ENCODE measurements around the gene CDC25B.

The CDC25B gene

DNA sequence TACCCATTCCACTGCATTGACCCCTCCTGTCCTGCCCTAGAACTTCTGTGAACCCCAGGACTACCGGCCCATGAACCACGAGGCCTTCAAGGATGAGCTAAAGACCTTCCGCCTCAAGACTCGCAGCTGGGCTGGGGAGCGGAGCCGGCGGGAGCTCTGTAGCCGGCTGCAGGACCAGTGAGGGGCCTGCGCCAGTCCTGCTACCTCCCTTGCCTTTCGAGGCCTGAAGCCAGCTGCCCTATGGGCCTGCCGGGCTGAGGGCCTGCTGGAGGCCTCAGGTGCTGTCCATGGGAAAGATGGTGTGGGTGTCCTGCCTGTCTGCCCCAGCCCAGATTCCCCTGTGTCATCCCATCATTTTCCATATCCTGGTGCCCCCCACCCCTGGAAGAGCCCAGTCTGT lies 8.7 kb downstream of the CDC25B start:
- Histone ChIP-seq H3K36me3 (ENCODE audit: low read depth) (peaks cover 67% of the 10 kb centered on the region), H3K4me1 (ENCODE audit: insufficient read depth, poor library complexity, severe bottlenecking) (peaks cover 40% of the 10 kb centered on the region), H3K9me3 (ENCODE audit: severe bottlenecking) (no peaks in the 10 kb centered on the region), H3K27ac (ENCODE audit: poor library complexity, severe bottlenecking) (peak overlapping the region; percentile 99), H3K27me3 (ENCODE audit: insufficient read depth, poor library complexity, severe bottlenecking) (no peaks in the 10 kb centered on the region), H3K4me3 (ENCODE audit: severe bottlenecking) (no peak overlapping the region)
- TF ChIP-seq, protein P1, sequence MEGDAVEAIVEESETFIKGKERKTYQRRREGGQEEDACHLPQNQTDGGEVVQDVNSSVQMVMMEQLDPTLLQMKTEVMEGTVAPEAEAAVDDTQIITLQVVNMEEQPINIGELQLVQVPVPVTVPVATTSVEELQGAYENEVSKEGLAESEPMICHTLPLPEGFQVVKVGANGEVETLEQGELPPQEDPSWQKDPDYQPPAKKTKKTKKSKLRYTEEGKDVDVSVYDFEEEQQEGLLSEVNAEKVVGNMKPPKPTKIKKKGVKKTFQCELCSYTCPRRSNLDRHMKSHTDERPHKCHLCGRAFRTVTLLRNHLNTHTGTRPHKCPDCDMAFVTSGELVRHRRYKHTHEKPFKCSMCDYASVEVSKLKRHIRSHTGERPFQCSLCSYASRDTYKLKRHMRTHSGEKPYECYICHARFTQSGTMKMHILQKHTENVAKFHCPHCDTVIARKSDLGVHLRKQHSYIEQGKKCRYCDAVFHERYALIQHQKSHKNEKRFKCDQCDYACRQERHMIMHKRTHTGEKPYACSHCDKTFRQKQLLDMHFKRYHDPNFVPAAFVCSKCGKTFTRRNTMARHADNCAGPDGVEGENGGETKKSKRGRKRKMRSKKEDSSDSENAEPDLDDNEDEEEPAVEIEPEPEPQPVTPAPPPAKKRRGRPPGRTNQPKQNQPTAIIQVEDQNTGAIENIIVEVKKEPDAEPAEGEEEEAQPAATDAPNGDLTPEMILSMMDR (IDR thresholded peaks at IDR 0.05; ENCODE audit: poor library complexity, severe bottlenecking) = no peak
- DNase-seq (ENCODE audit: low spot score) (no peak), ATAC-seq (ENCODE audit: low read depth) (no peak)

DNA sequence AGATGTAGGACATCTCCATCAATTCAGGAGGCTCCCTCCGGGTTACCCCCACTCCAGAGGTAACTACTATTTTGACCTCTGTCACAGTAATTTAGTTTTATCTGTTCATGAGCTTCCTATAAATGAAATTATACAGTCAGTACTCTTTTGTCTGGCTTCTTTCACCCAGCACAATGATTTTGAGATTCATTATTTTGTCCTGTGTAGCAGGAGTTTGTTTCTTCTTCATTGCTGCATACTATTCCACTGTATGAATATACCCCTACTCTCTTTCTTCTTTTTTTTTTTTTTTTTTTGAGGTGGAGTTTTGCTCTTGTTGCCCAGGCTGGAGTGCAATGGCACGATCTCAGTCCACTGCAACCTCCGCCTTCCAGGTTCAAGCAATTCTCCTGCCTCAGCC lies 12.4 kb downstream of the CDC25B start:
- Histone ChIP-seq H3K4me3 (ENCODE audit: severe bottlenecking) (no peak overlapping the region), H3K4me1 (ENCODE audit: insufficient read depth, poor library complexity, severe bottlenecking) (peaks cover 58% of the 10 kb centered on the region), H3K27me3 (ENCODE audit: insufficient read depth, poor library complexity, severe bottlenecking) (no peaks in the 10 kb centered on the region), H3K9me3 (ENCODE audit: severe bottlenecking) (no peaks in the 10 kb centered on the region), H3K27ac (ENCODE audit: poor library complexity, severe bottlenecking) (peak overlapping the region; percentile 99), H3K36me3 (ENCODE audit: low read depth) (peaks cover 29% of the 10 kb centered on the region)
- ATAC-seq (ENCODE audit: low read depth) (no peak), DNase-seq (ENCODE audit: low spot score) (no peak)
- TF ChIP-seq, protein P1 (IDR thresholded peaks at IDR 0.05; ENCODE audit: poor library complexity, severe bottlenecking) = no peak

DNA sequence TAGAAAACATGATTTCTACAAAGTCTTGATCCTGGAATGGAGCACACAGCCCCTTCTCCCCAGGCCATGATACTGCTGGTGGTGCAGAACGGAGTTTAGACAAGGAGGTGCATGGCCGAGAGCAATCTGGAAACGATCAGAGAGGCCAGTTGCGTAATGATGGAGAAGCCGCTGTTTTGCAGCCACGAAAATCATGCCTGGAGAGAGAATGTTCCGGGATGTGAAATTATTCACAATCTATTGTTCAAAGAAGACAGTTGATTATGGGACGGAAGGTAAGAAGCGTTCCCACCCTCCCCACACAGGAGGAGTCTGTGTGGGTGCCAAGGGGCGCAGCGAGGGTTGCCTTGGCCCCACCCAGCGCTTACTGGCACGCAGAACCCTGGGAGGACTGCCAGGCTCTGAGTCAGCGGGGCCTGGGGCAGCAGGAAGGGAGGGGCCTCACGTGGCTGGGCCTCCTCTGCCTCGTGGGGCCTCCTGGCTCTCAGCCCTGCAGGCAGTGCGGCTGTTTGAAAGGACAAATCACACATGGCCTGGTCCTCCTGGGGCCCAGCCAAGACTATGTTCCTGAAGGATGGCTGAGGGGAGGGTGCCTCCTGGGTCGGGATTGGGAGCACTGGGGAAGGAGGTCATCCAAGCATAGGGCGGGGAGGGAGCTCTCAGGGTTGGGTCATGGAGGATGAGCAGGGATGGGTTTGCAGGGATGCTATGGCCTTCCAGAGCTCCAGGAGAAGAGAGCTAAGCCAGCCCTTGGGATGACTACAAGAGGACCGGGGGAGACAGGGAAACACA lies 15.6 kb downstream of the CDC25B start:
- TF ChIP-seq, protein P1 (IDR thresholded peaks at IDR 0.05; ENCODE audit: poor library complexity, severe bottlenecking) = no peak
- ATAC-seq (ENCODE audit: low read depth) = peak; percentile 62
- Histone ChIP-seq H3K36me3 (ENCODE audit: low read depth) (no peaks in the 10 kb centered on the region), H3K4me3 (ENCODE audit: severe bottlenecking) (peak overlapping the region; percentile 20), H3K4me1 (ENCODE audit: insufficient read depth, poor library complexity, severe bottlenecking) (peaks cover 37% of the 10 kb centered on the region), H3K27ac (ENCODE audit: poor library complexity, severe bottlenecking) (peak overlapping the region; percentile 97), H3K27me3 (ENCODE audit: insufficient read depth, poor library complexity, severe bottlenecking) (no peaks in the 10 kb centered on the region), H3K9me3 (ENCODE audit: severe bottlenecking) (no peaks in the 10 kb centered on the region)
- peak; percentile 98 for DNase-seq (ENCODE audit: low spot score)

DNA sequence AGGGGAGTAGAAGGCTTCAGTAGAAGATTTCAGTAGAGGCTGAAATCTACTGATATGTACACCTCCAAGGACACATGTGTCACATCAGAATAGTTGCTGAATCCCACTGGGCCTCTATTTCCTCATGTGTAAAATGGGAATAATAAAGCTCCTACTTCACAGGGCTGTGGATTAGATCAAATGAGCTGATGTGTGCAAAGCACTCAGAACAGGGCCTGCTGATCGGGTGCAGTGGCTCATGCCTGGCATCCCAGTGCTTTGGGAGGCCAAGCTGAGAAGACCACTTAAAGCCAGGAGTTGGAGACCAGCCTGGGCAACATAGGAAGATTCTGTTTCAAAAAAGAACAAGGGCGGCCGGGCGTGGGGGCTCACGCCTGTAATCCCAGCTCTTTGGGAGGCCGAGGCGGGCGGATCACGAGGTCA lies 16.2 kb downstream of the CDC25B start:
- DNase-seq (ENCODE audit: low spot score) (no peak), ATAC-seq (ENCODE audit: low read depth) (no peak)
- Histone ChIP-seq H3K36me3 (ENCODE audit: low read depth) (no peaks in the 10 kb centered on the region), H3K9me3 (ENCODE audit: severe bottlenecking) (no peaks in the 10 kb centered on the region), H3K4me1 (ENCODE audit: insufficient read depth, poor library complexity, severe bottlenecking) (peaks cover 31% of the 10 kb centered on the region), H3K27ac (ENCODE audit: poor library complexity, severe bottlenecking) (peak overlapping the region; percentile 97), H3K4me3 (ENCODE audit: severe bottlenecking) (no peak overlapping the region), H3K27me3 (ENCODE audit: insufficient read depth, poor library complexity, severe bottlenecking) (no peaks in the 10 kb centered on the region)
- TF ChIP-seq, protein P1 (IDR thresholded peaks at IDR 0.05; ENCODE audit: poor library complexity, severe bottlenecking) = no peak

Measured in RWPE2 (cell line).